Measurements from ENCODE around the gene ZNF674.

Gene ZNF674

GRCh38 chrX:46545111-46546005, at the start of gene ZNF674:
Gene ZNF674 (minus strand): TSS chrX:46545421. CDS start chrX:46542087, 3,334 bp downstream.
- intact Hi-C loops (cut with DNase I) = no loop called here
- DNase-seq = peak; percentile 80 to 95 (median 90)

GRCh38 chrX:46589977-46590723, 44.9 kb upstream of the ZNF674 start:
- DNase-seq = no peak
- intact Hi-C loops (cut with DNase I) = no loop called here

- peak in 7 of 42 donors; percentile 9 to 65 (median 30) for DNase-seq
- intact Hi-C loops (cut with DNase I) = no loop called here
Observed at GRCh38 chrX:46588263-46588662, 43.0 kb upstream of the ZNF674 start.

- DNase-seq = no peak
- intact Hi-C loops (cut with DNase I) = no loop called here
Observed at GRCh38 chrX:46587753-46588171, 42.5 kb upstream of the ZNF674 start.

GRCh38 chrX:46587158-46587557, 41.9 kb upstream of the ZNF674 start:
- intact Hi-C loops (cut with DNase I) = no loop called here
- no peak for DNase-seq

GRCh38 chrX:46584736-46585135, 39.5 kb upstream of the ZNF674 start:
- DNase-seq = no peak
- intact Hi-C loops (cut with DNase I) = no loop called here

GRCh38 chrX:46582966-46583365, 37.7 kb upstream of the ZNF674 start:
- DNase-seq = peak in 2 of 42 donors; percentile 6 to 8

GRCh38 chrX:46582325-46582724, 37.1 kb upstream of the ZNF674 start:
- DNase-seq = no peak
- intact Hi-C loops (cut with DNase I) = no loop called here

More at GRCh38 chrX:46582966-46583365, 37.7 kb upstream of the ZNF674 start:
- intact Hi-C loops (cut with DNase I) = no loop called here

GRCh38 chrX:46580613-46581012, 35.4 kb upstream of the ZNF674 start:
- no peak for DNase-seq
- intact Hi-C loops (cut with DNase I) = no loop called here

- no peak for DNase-seq
- intact Hi-C loops (cut with DNase I) = no loop called here
Observed at GRCh38 chrX:46579250-46579649, 34.0 kb upstream of the ZNF674 start.

GRCh38 chrX:46577221-46578005, 32.2 kb upstream of the ZNF674 start:
- DNase-seq = no peak
- intact Hi-C loops (cut with DNase I) = no loop called here

- intact Hi-C loops (cut with DNase I) = no loop called here
- DNase-seq = peak in 13 of 42 donors; percentile 5 to 56 (median 36)
Observed at GRCh38 chrX:46576458-46576857, 31.2 kb upstream of the ZNF674 start.

GRCh38 chrX:46575991-46576392, 30.8 kb upstream of the ZNF674 start:
- intact Hi-C loops (cut with DNase I) = no loop called here
- DNase-seq = peak in 11 of 42 donors; percentile 3 to 51 (median 10)

GRCh38 chrX:46575586-46575985, 30.4 kb upstream of the ZNF674 start:
- no peak for DNase-seq
- intact Hi-C loops (cut with DNase I) = no loop called here

- intact Hi-C loops (cut with DNase I) = no loop called here
- DNase-seq = peak in 15 of 42 donors; percentile 7 to 46 (median 30)
Observed at GRCh38 chrX:46574774-46575381, 29.7 kb upstream of the ZNF674 start.

GRCh38 chrX:46573892-46574773, 28.9 kb upstream of the ZNF674 start:
- intact Hi-C loops (cut with DNase I) = no loop called here
- DNase-seq = peak in 32 of 42 donors; percentile 20 to 62 (median 33)

GRCh38 chrX:46573331-46573891, 28.2 kb upstream of the ZNF674 start, which contains the start of gene CHST7:
Gene CHST7 (plus strand): TSS chrX:46573765. CDS start chrX:46573932, 167 bp downstream.
- DNase-seq = peak; percentile 23 to 73 (median 44)
- intact Hi-C loops (cut with DNase I) = no loop called here

Measured in head of caudate nucleus (tissue), 42 donors.